ENCODE measurements around the gene CAV2.

The CAV2 gene

DNA sequence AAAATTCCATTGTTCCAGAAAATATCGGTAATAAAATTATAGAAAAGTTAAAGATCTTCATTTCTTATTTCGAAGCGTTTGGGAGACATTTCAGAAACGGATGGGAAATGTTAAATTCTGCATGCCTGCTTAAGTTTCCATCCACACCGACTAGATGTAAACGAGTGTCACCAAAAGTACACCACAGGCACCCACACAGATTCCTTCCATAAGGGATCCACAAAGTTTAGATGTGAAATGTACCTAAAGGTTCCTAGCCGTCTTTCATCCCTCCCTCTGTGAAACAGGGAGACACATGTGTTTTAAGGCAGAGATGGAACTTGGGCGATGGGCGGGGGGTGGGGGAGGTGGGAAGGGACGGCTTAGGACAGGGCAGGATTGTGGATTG lies 24.7 kb downstream of the CAV2 start:
- H3K27ac ChIP-seq = no peak overlapping the region
- TF ChIP-seq CTCF (IDR thresholded peaks at IDR 0.05) = no peak
- TF ChIP-seq ZFX (IDR thresholded peaks at IDR 0.05; ENCODE audit: borderline replicate concordance) = no peak

- H3K27ac ChIP-seq = no peak within 1 kb of the TSS
- TF ChIP-seq ZFX (IDR thresholded peaks at IDR 0.05; ENCODE audit: borderline replicate concordance) = no peak
- no peak for TF ChIP-seq CTCF (IDR thresholded peaks at IDR 0.05)
These were observed 25.2 kb downstream of the CAV2 start, which contains the start of gene CAV1 for GRCh38 chr7:116524609-116525297. Gene CAV1, plus strand, starts transcription at chr7:116525036. Its CDS starts 27 bp downstream, at chr7:116525063.

- H3K27ac ChIP-seq = no peak overlapping the region
These were observed 25.9 kb downstream of the CAV2 start for GRCh38 chr7:116525298-116525912.

GRCh38 chr7:116525913-116526861 lies 26.6 kb downstream of the CAV2 start:
- peak; percentile 99 for TF ChIP-seq CTCF (IDR thresholded peaks at IDR 0.05)
- TF ChIP-seq ZFX (IDR thresholded peaks at IDR 0.05; ENCODE audit: borderline replicate concordance) = no peak

More at GRCh38 chr7:116525298-116525912, 25.9 kb downstream of the CAV2 start:
- TF ChIP-seq CTCF (IDR thresholded peaks at IDR 0.05) (no peak), ZFX (IDR thresholded peaks at IDR 0.05; ENCODE audit: borderline replicate concordance) (no peak)

GRCh38 chr7:116526897-116527296 lies 27.4 kb downstream of the CAV2 start:
- H3K27ac ChIP-seq = no peak overlapping the region
- no peak for TF ChIP-seq CTCF (IDR thresholded peaks at IDR 0.05)
- TF ChIP-seq ZFX (IDR thresholded peaks at IDR 0.05; ENCODE audit: borderline replicate concordance) = no peak

More at GRCh38 chr7:116525913-116526861, 26.6 kb downstream of the CAV2 start:
- no peak overlapping the region for H3K27ac ChIP-seq

- H3K27ac ChIP-seq = no peak overlapping the region
- TF ChIP-seq CTCF (IDR thresholded peaks at IDR 0.05) = no peak
- no peak for TF ChIP-seq ZFX (IDR thresholded peaks at IDR 0.05; ENCODE audit: borderline replicate concordance)
These were observed 28.0 kb downstream of the CAV2 start for GRCh38 chr7:116527521-116527920.
